Astrocyte (in vitro differentiated cells and primary cell): Measurements from ENCODE around the gene ANP32D. TPM values are rescaled to one million over a fixed set of nuclear protein-coding genes. Genes with fewer than 3 reads are reported as not detected.
A peak's percentile ranks its signal among the peaks of the same experiment; 100 is the strongest.
"Not testable (repeated sequence)": the region's sequence is repeated elsewhere in the genome, so short reads cannot be mapped to it uniquely, and the experiment has no call there.

Experiments
- DNase-seq: peaks from one replicate; pipeline ENCODE4 v3.0.0-alpha.2; 2010; ENCODE audit warnings: low read depth
- FAIRE-seq: peaks from 2 replicates; lab custom pipeline; 2011; peaks lifted over from hg19 to GRCh38; lab: Jason Lieb, UNC
- H2AFZ ChIP-seq: 2 replicates; pipeline ENCODE4 v1.6.0; 2012; ENCODE audit warnings: low read depth, low read length, inconsistent platforms
- H3K27ac ChIP-seq: 2 replicates; pipeline ENCODE4 v1.5.1; 2011; ENCODE audit warnings: low read depth, low read length, inconsistent platforms
- H3K27me3 ChIP-seq: 2 replicates; pipeline ENCODE4 v1.6.0; 2011; ENCODE audit warnings: low read length, inconsistent platforms; ENCODE audit not compliant: insufficient read depth
- H3K36me3 ChIP-seq: 2 replicates; pipeline ENCODE4 v1.5.1; 2011; ENCODE audit warnings: low read length, inconsistent platforms; ENCODE audit not compliant: insufficient read depth
- H3K4me1 ChIP-seq: 2 replicates; pipeline ENCODE4 v1.5.1; 2011; ENCODE audit warnings: low read length, inconsistent platforms; ENCODE audit not compliant: insufficient read depth
- H3K4me2 ChIP-seq: 2 replicates; pipeline ENCODE4 v1.6.0; 2012; ENCODE audit warnings: low read length, inconsistent platforms
- H3K4me3 ChIP-seq: 2 replicates; pipeline ENCODE4 v1.5.1; 2011; ENCODE audit warnings: low read depth, mild to moderate bottlenecking, low read length, inconsistent platforms; ENCODE audit not compliant: insufficient read depth
- H3K79me2 ChIP-seq: 2 replicates; pipeline ENCODE4 v1.6.0; 2012; ENCODE audit warnings: mild to moderate bottlenecking, low read length, inconsistent platforms; ENCODE audit not compliant: insufficient read depth
- H3K9ac ChIP-seq: 2 replicates; pipeline ENCODE4 v1.6.0; 2012; ENCODE audit warnings: mild to moderate bottlenecking, low read length, inconsistent platforms
- H3K9me3 ChIP-seq: 2 replicates; pipeline ENCODE4 v1.5.1; 2012; ENCODE audit warnings: low read depth, mild to moderate bottlenecking, low read length, inconsistent platforms; ENCODE audit not compliant: insufficient read depth
- H4K20me1 ChIP-seq: 2 replicates; pipeline ENCODE4 v1.6.0; 2012; ENCODE audit warnings: low read length, inconsistent platforms; ENCODE audit not compliant: insufficient read depth
- H3K27ac Mint-ChIP-seq: one replicate; pipeline ENCODE4 v1.8.0; 2021; ENCODE audit warnings: mild to moderate bottlenecking, mixed read lengths; ENCODE audit not compliant: unreplicated experiment
- H3K27me3 Mint-ChIP-seq: one replicate; pipeline ENCODE4 v1.8.0; 2021; ENCODE audit warnings: low read depth, mixed read lengths; ENCODE audit not compliant: unreplicated experiment
- H3K36me3 Mint-ChIP-seq: one replicate; pipeline ENCODE4 v1.8.0; 2021; ENCODE audit warnings: low read depth, mixed read lengths; ENCODE audit not compliant: unreplicated experiment
- H3K4me1 Mint-ChIP-seq: one replicate; pipeline ENCODE4 v1.8.0; 2021; ENCODE audit warnings: low read depth, mixed read lengths; ENCODE audit not compliant: unreplicated experiment
- H3K4me3 Mint-ChIP-seq: one replicate; pipeline ENCODE4 v1.8.0; 2021; ENCODE audit warnings: mild to moderate bottlenecking, moderate library complexity, mixed read lengths; ENCODE audit not compliant: unreplicated experiment
- H3K9me3 Mint-ChIP-seq: one replicate; pipeline ENCODE4 v1.8.0; 2021; ENCODE audit warnings: mild to moderate bottlenecking, mixed read lengths; ENCODE audit not compliant: unreplicated experiment
- CTCF ChIP-seq: IDR thresholded peaks from 2 replicates; pipeline ENCODE4 v1.5.1; 2011; ENCODE audit warnings: low read depth, mild to moderate bottlenecking, inconsistent platforms, low read length, moderate library complexity; ENCODE audit not compliant: insufficient read depth
- EZH2 ChIP-seq: IDR thresholded peaks from 2 replicates; pipeline ENCODE4 v1.6.1; 2012; ENCODE audit warnings: mild to moderate bottlenecking, low read length, inconsistent platforms; ENCODE audit not compliant: insufficient read depth
- total RNA-seq: library from RNA; stranded (reverse); gene quantifications from 2 replicates; pipeline ENCODE4 v1.2.1, GENCODE V29; 2021

ANP32D gene
- total RNA-seq, 1 donor from 2014 or later: not detected

- Histone ChIP-seq H3K4me2 (no peak overlapping the region), H3K4me3 (no peak overlapping the region), H2AFZ (no peak overlapping the region), H4K20me1 (no peaks in the 10 kb centered on the region), H3K9me3 (no peaks in the 10 kb centered on the region), H3K79me2 (no peaks in the 10 kb centered on the region), H3K4me1 (no peaks in the 10 kb centered on the region), H3K9ac (no peak overlapping the region), H3K27ac (no peak overlapping the region), H3K36me3 (no peaks in the 10 kb centered on the region), H3K27me3 (no peaks in the 10 kb centered on the region)
- Mint-ChIP-seq H3K4me1 (peaks cover 10% of the 10 kb centered on the region), H3K27me3 (peaks cover 29% of the 10 kb centered on the region), H3K27ac (peak overlapping the region; percentile 94), H3K4me3 (no peak overlapping the region), H3K36me3 (no peaks in the 10 kb centered on the region), H3K9me3 (no peaks in the 10 kb centered on the region)
- DNase-seq: peak; percentile 10
- TF ChIP-seq CTCF: no peak
- TF ChIP-seq EZH2: no peak
- FAIRE-seq: no peak
These were observed 16.7 kb downstream of the ANP32D start for GRCh38 chr12:48489012-48489411.

DNA sequence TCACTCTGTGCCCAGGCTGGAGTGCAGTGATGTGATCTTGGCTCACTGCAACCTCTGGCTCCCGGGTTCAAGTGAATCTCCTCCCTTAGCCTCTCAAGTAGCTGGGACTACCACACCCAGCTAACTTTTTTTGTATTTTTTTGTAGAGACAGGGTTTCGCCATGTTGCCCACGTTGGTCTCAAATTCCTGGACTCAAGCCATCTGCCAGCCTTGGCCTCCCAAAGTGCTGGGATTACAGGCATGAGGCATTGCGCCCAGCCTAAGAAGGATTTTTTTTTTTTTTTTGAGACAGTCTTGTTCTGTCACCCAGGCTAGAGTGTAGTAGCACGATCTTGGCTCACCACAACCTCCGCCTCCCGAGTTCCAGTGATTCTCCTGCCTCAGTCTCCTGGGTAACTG lies 17.1 kb downstream of the ANP32D start:
- not testable (repeated sequence) for H2AFZ ChIP-seq, H3K36me3 Mint-ChIP-seq, FAIRE-seq, H3K9ac ChIP-seq, H3K9me3 Mint-ChIP-seq, H4K20me1 ChIP-seq, H3K4me3 ChIP-seq, H3K9me3 ChIP-seq, H3K4me1 ChIP-seq, H3K36me3 ChIP-seq, H3K27ac ChIP-seq, DNase-seq, H3K4me2 ChIP-seq, H3K79me2 ChIP-seq, H3K4me3 Mint-ChIP-seq, H3K27me3 ChIP-seq
- Mint-ChIP-seq H3K27ac (peak overlapping the region; percentile 94), H3K27me3 (peaks cover 29% of the 10 kb centered on the region), H3K4me1 (peaks cover 10% of the 10 kb centered on the region)

DNA sequence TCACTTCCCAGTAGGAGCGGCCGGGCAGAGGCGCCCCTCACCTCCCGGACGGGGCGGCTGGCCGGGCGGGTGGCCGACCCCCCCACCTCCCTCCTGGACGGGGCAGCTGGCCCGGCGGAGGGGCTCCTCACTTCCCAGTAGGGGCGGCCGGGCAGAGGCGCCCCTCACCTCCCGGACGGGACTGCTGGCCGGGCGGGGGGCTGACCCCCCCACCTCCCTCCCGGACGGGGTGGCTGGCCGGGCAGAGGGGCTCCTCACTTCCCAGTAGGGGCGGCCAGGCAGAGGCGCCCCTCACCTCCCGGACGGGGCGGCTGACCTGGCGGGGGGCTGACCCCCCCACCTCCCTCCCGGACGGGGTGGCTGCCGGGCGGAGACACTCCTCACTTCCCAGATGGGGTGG lies 27.9 kb downstream of the ANP32D start:
- H3K36me3 ChIP-seq, H3K27me3 Mint-ChIP-seq, H2AFZ ChIP-seq, H3K27ac Mint-ChIP-seq, H3K4me3 ChIP-seq, H3K4me1 ChIP-seq, H3K27ac ChIP-seq, H3K4me3 Mint-ChIP-seq, FAIRE-seq, H3K4me2 ChIP-seq, H3K9ac ChIP-seq, H3K79me2 ChIP-seq, H3K9me3 ChIP-seq, H3K36me3 Mint-ChIP-seq, H3K27me3 ChIP-seq, H3K9me3 Mint-ChIP-seq, H3K4me1 Mint-ChIP-seq, DNase-seq, H4K20me1 ChIP-seq: not testable (repeated sequence)

- H3K9me3 Mint-ChIP-seq: peaks cover 10% of the 10 kb centered on the region
These were observed 34.5 kb downstream of the ANP32D start for GRCh38 chr12:48506836-48507235.

More at GRCh38 chr12:48506836-48507235, 34.5 kb downstream of the ANP32D start:
- FAIRE-seq, H3K79me2 ChIP-seq, H3K36me3 ChIP-seq, H3K4me3 ChIP-seq, H3K9me3 ChIP-seq, H3K4me1 ChIP-seq, DNase-seq, H4K20me1 ChIP-seq, H3K4me2 ChIP-seq, H3K4me1 Mint-ChIP-seq, H2AFZ ChIP-seq, H3K27me3 ChIP-seq, H3K9ac ChIP-seq, H3K27ac Mint-ChIP-seq, H3K27me3 Mint-ChIP-seq, H3K4me3 Mint-ChIP-seq, H3K36me3 Mint-ChIP-seq, H3K27ac ChIP-seq: not testable (repeated sequence)
